Measurements from ENCODE around the gene F11R.

The F11R gene

DNA sequence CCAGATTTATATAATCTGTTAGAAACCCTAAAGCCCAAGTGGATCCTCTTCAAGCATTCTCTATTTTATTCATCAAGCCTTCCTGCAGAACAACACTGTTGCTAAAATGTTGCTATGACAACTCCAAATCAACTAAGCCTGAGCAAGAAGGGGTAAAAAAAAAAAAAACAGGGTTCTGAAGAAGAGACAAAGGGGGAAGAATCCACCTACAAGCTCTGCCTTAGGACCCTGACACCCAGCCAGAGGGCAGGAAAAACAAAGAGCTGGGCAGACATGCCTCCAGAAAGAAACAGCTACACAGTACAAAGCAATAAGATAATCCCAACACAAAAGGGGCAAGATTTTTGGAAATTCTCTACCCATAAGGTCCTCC, 23.6 kb upstream of the F11R start:
- ChIA-PET CTCF (interaction anchor here (0.9 to 3.1 kb wide), 3 partner anchors 29 to 53 kb away, joined by 4 to 12 read pairs (median 5); partner anchors contain the start of gene KLHDC9), POLR2A (ENCODE audit: low non-redundant PET) (interaction anchor here (0.7 to 2.1 kb wide), 2 partner anchors 24 to 31 kb away, joined by 5 to 9 read pairs; partner anchors contain the start of gene F11R)
- H3K27ac ChIP-seq, result peak overlapping the region; percentile 91
- no peak for DNase-seq (ENCODE audit: low spot score)
- TF ChIP-seq, protein P1, sequence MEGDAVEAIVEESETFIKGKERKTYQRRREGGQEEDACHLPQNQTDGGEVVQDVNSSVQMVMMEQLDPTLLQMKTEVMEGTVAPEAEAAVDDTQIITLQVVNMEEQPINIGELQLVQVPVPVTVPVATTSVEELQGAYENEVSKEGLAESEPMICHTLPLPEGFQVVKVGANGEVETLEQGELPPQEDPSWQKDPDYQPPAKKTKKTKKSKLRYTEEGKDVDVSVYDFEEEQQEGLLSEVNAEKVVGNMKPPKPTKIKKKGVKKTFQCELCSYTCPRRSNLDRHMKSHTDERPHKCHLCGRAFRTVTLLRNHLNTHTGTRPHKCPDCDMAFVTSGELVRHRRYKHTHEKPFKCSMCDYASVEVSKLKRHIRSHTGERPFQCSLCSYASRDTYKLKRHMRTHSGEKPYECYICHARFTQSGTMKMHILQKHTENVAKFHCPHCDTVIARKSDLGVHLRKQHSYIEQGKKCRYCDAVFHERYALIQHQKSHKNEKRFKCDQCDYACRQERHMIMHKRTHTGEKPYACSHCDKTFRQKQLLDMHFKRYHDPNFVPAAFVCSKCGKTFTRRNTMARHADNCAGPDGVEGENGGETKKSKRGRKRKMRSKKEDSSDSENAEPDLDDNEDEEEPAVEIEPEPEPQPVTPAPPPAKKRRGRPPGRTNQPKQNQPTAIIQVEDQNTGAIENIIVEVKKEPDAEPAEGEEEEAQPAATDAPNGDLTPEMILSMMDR (conservative IDR thresholded peaks at IDR 0.05; ENCODE audit: low read depth), result no peak

DNA sequence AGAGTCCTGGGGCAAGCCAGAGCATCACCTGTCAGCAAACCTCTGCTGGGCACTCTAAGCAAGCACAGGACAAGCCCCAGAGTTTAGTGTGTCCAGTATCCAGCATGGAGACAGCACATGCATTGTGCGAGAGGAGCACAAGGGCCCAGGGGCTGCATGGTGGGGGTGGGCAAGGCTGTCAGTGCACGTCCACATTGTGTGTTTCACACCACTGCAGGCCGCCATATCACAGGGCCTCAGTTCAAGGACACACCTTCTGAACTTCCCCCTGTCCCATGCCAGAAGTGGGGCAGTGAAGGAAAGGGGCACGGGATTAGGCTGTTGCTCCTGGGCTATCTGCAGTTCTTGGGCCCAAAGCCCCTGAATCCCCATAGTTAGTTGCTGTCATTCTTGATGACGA, 18.6 kb upstream of the F11R start:
- POLR2A ChIA-PET (ENCODE audit: low non-redundant PET), result no interaction called here
- CTCF ChIA-PET, result interaction anchor here (0.7 to 1.0 kb wide), 2 partner anchors 57 to 166 kb away, joined by 3 to 5 read pairs; no protein-coding TSS in a partner anchor
- H3K27ac ChIP-seq, result peak overlapping the region; percentile 65
- TF ChIP-seq, protein P1 (conservative IDR thresholded peaks at IDR 0.05; ENCODE audit: low read depth), result no peak
- DNase-seq (ENCODE audit: low spot score), result no peak

DNA sequence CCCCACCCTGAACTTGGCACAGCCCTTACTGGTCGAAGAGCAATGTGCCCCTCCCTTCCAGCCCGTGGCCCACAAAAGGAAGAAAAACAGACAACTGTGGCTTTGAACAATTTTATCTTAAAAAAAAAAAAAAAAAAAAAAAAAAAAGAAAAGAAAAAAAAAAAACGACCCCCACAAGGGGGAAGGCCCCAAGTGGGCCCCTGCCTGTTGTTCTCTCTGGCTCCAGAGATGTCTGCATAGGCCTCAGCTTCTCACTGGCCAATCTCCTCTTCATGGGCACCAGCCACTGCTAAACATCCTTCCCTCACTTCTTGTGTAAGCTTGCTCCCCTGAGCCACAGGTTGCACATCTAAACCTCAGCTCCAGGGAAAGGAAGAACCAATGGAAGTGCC, 18.2 kb upstream of the F11R start:
- peak overlapping the region; percentile 65 for H3K27ac ChIP-seq
- ChIA-PET POLR2A (ENCODE audit: low non-redundant PET) (interaction anchor here (1.3 kb wide), 1 partner anchor 41 kb away, joined by 4 read pairs; no protein-coding TSS in a partner anchor), CTCF (interaction anchor here (0.7 to 0.9 kb wide), 3 partner anchors 34 to 166 kb away, joined by 4 to 5 read pairs (median 4); partner anchors contain the start of gene KLHDC9)
- TF ChIP-seq, protein P1 (conservative IDR thresholded peaks at IDR 0.05; ENCODE audit: low read depth), result no peak
- no peak for DNase-seq (ENCODE audit: low spot score)

DNA sequence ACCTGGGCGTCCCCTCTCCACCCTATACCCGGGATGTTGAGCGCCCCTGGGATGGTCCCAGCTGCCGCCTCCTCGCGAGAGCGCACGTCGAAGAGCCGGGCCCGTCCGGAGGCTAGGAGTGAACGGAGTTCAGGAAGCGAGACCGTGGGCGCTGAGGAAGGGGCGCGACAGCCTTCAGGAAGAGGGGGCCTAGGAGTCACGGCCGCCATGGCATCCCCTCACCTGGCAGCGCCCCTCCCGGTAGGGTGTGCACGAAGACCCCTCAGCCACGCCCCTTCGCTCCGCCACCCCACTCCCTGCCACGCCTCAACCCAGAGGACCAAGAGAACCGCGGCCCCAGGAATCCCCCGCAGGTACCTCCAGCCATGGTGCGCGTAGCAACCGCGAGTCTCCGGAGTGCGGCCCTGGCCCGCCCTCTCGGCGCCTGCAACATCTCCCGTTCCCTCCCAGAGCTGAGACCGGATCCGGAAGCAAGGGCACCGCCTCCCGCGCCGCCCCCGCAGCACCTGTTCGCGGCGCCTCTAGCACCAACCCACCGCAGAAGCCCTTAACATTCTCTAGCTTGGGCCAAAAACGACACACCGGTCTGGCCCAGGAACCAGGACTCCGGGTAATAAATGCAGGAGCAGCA, 17.7 kb upstream of the F11R start, which contains the start of gene TSTD1:
TSS of gene TSTD1 (minus strand) at position 442 of the 631 bp plus-strand sequence. CDS start at position 367, 75 bp downstream.
- CTCF ChIA-PET, result interaction anchor here (0.7 to 0.9 kb wide), 2 partner anchors 34 to 59 kb away, joined by 4 read pairs; partner anchors contain the start of gene KLHDC9
- DNase-seq (ENCODE audit: low spot score), result peak; percentile 80
- TF ChIP-seq, protein P1 (conservative IDR thresholded peaks at IDR 0.05; ENCODE audit: low read depth), result no peak
- peak within 1 kb of the TSS; percentile 65 for H3K27ac ChIP-seq
- POLR2A ChIA-PET (ENCODE audit: low non-redundant PET), result interaction anchor here (1.2 to 1.3 kb wide), 2 partner anchors 18 to 41 kb away, joined by 4 to 8 read pairs; partner anchors contain the start of gene F11R

DNA sequence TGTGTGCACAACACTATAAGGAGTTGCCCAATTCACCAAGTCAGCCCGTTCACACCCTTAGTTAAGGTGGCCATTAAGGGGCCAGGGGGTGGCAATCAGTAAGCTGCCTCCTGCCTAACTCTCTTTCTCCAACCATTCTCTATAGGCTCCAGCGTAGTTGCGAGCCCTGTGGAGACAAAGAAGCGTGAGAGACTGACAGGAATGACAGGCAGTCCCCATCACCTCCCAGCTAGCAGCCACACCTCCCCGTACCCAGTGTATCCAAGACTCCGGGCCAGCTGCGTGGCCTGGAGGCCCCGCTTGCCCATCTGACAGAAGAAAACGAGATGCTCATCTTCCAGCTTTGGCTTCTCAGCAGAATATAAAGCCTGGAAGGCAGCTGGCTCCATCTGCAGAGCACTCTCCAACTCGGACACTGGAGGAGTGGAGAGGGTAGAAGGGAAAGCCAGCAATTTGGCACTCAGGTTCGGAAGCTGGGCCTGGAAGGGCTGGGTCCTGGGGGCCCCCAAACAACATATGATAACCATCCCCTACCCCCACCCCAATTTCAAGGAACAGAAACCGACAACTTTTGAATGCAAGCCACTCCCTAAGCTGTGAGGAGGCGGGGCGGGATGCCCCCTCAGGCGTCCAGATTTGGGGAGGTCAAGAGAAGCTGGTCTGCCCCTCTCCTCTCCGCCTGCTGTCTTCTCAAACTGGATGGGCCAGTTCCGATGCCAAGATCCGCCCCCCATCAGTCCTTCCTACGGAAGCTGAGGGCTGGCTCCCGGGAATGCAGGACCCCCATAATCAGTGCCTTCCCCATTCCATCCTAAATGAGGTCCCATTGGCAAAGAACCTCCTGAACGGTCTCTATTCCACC, 16.9 kb upstream of the F11R start:
- peak overlapping the region; percentile 65 for H3K27ac ChIP-seq
- TF ChIP-seq, protein P1 (conservative IDR thresholded peaks at IDR 0.05; ENCODE audit: low read depth), result no peak
- POLR2A ChIA-PET (ENCODE audit: low non-redundant PET), result interaction anchor here (1.2 to 1.3 kb wide), 2 partner anchors 17 to 40 kb away, joined by 4 to 8 read pairs; partner anchors contain the start of gene F11R
- peak; percentile 44 for DNase-seq (ENCODE audit: low spot score)
- CTCF ChIA-PET, result interaction anchor here (0.7 to 0.9 kb wide), 3 partner anchors 33 to 60 kb away, joined by 3 to 4 read pairs (median 4); partner anchors contain the start of gene KLHDC9

DNA sequence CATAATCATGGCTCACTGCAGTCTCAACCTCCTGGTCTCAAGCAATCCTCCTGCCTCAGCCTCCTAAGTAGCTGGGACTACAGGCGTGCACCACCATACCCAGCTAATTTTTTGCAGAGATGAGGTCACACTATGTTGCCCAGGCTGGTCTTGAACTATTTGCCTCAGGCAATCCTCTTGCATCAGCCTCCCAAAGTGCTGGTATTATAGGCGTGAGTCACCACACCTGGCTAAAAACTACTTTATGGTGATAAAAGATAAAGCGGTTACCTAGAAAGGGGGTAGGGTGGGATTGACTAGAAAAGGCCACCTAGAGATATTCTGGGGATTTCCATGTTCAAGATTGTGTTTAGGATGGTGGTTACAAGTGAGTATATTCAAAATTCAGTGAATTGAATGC, 12.8 kb upstream of the F11R start:
- H3K27ac ChIP-seq, result no peak overlapping the region
- peak; percentile 45 for DNase-seq (ENCODE audit: low spot score)
- POLR2A ChIA-PET (ENCODE audit: low non-redundant PET), result interaction anchor here (0.7 kb wide), 1 partner anchor 38 kb away, joined by 3 read pairs; no protein-coding TSS in a partner anchor
- CTCF ChIA-PET, result interaction anchor here (0.6 to 0.8 kb wide), 2 partner anchors 40 to 67 kb away, joined by 4 to 5 read pairs; no protein-coding TSS in a partner anchor
- TF ChIP-seq, protein P1 (conservative IDR thresholded peaks at IDR 0.05; ENCODE audit: low read depth), result no peak
